Activated CD4-positive, alpha-beta T cell treated with anti-CD3 and anti-CD28 coated beads, Interleukin-2, amount 50 U/mL, for 16 hours (primary cell): ENCODE measurements around the gene PROKR1.

Experiments
- DNase-seq: peaks from one replicate; pipeline ENCODE4 v3.0.0-alpha.2; 2020

Gene PROKR1

GRCh38 chr2:68700560-68700959, 57.2 kb downstream of the PROKR1 start:
- no peak for DNase-seq

- DNase-seq = no peak
Measured at GRCh38 chr2:68706637-68707036, 63.3 kb downstream of the PROKR1 start.
